Lower leg skin (tissue), 4 donors: Measurements from ENCODE around the gene SUMO3. TPM values are rescaled to one million over a fixed set of nuclear protein-coding genes. Genes with fewer than 3 reads are reported as not detected.

Experiments
- DNase-seq, 2 donors: peaks; one replicate each; pipeline ENCODE4 v3.0.0-alpha.2; 2019; ENCODE audit warnings: low spot score in 2 of 2
- H3K4me3 ChIP-seq: fragments of 200-600 bp; sonication (generic); 2 replicates; pipeline ENCODE4 v1.5.1; 2017; ENCODE audit warnings: mild to moderate bottlenecking, low read depth; ENCODE audit not compliant: poor library complexity, severe bottlenecking
- CTCF ChIP-seq, 3 donors: fragments of 450-650 bp; IDR thresholded peaks; one replicate each; pipeline ENCODE4 v1.5.1; 2016; ENCODE audit warnings: antibody characterized with exemption in 3 of 3, mild to moderate bottlenecking in 3 of 3, moderate library complexity in 2 of 3
- POLR2A ChIP-seq, 2 donors: fragments of 450-650 bp; IDR thresholded peaks; one replicate each; pipeline ENCODE4 v1.6.1; 2016 to 2017; ENCODE audit warnings: antibody characterized with exemption in 2 of 2, mild to moderate bottlenecking in 1 of 2, moderate library complexity in 1 of 2
- WGBS, 2 donors: methylation state at CpG; one replicate each; pipeline ENCODE4 v1.1.5; 2018; 5-methylcytosine and 5-hydroxymethylcytosine counted together
- intact Hi-C: fragments of 100-400 bp; cut with DNase I; formaldehyde crosslinking; loops from one replicate; pipeline ENCODE4 v1.15.0; 2023; ENCODE audit warnings: low total_unique reads
- total RNA-seq, 4 donors: library from RNA; depleted of rRNA; stranded (reverse); fragments of >200 nt; gene quantifications; one replicate each; pipeline ENCODE4 v1.1.0, GENCODE V29; 2016

Gene SUMO3
- total RNA-seq, 4 donors from 2014 or later, result 35.6 to 52.6 (median 42.5) TPM

GRCh38 chr21:44819283-44820243, 1.7 kb upstream of the SUMO3 start:
- WGBS, 2 donors, result 93 to 95% methylated on average over 32 to 33 of the region's 33 CpGs
- intact Hi-C loops, result loop anchor here (10.0 kb wide), 1 partner anchor 55 kb away; the partner anchor contains the start of gene PTTG1IP

GRCh38 chr21:44818640-44819011, 764 bp upstream of the SUMO3 start:
- TF ChIP-seq CTCF (IDR thresholded peaks at IDR 0.05) (no peak), POLR2A (IDR thresholded peaks at IDR 0.05) (no peak)
- H3K4me3 ChIP-seq, result peak overlapping the region; percentile 55
- DNase-seq, result peak in 1 of 2 donors; percentile 89
- intact Hi-C loops, result loop anchor here (10.0 kb wide), 1 partner anchor 56 kb away; the partner anchor contains the start of gene PTTG1IP
- WGBS, 2 donors, result 64 to 65% methylated on average over 17 to 37 of the region's 37 CpGs

More at GRCh38 chr21:44819283-44820243, 1.7 kb upstream of the SUMO3 start:
- TF ChIP-seq POLR2A (IDR thresholded peaks at IDR 0.05), result no peak
- TF ChIP-seq CTCF (IDR thresholded peaks at IDR 0.05), result no peak
- DNase-seq, result no peak
- no peak overlapping the region for H3K4me3 ChIP-seq

- DNase-seq, result peak; percentile 87 to 98
- WGBS, 2 donors, result 0 to 1% methylated on average over 1 to 26 of the region's 43 CpGs
- H3K4me3 ChIP-seq, result peak overlapping the region; percentile 55
- intact Hi-C loops, result loop anchor here (10.0 kb wide), 1 partner anchor 57 kb away; the partner anchor contains the start of gene PTTG1IP
- TF ChIP-seq POLR2A (IDR thresholded peaks at IDR 0.05), result no peak
- TF ChIP-seq CTCF (IDR thresholded peaks at IDR 0.05), result no peak
These were observed 369 bp downstream of the SUMO3 start for GRCh38 chr21:44817506-44817880.

- DNase-seq, result no peak
- 51 to 54% methylated on average over 53 to 57 of the region's 57 CpGs for WGBS, 2 donors
- H3K4me3 ChIP-seq, result peak overlapping the region; percentile 36
- no peak for TF ChIP-seq CTCF (IDR thresholded peaks at IDR 0.05)
- no peak for TF ChIP-seq POLR2A (IDR thresholded peaks at IDR 0.05)
- intact Hi-C loops, result loop anchor here (10.0 kb wide), 1 partner anchor 58 kb away; the partner anchor contains the start of gene PTTG1IP
These were observed 929 bp downstream of the SUMO3 start for GRCh38 chr21:44816761-44817505.

GRCh38 chr21:44815852-44816628, 1.8 kb downstream of the SUMO3 start:
- no peak for TF ChIP-seq POLR2A (IDR thresholded peaks at IDR 0.05)
- no peak overlapping the region for H3K4me3 ChIP-seq

More at GRCh38 chr21:44815852-44816628, 1.8 kb downstream of the SUMO3 start:
- intact Hi-C loops, result loop anchor here (10.0 kb wide), 1 partner anchor 59 kb away; the partner anchor contains the start of gene PTTG1IP
- 73 to 80% methylated on average over 10 of the region's 10 CpGs for WGBS, 2 donors
- no peak for DNase-seq
